ENCODE data around the gene PCNX2.

PCNX2 gene

GRCh38 chr1:233295237-233295974 lies at the start of gene PCNX2:
Gene PCNX2 (minus strand): TSS chr1:233295725. CDS start chr1:233295478, 247 bp downstream.
- peak; percentile 57 to 68 for DNase-seq

GRCh38 chr1:233343262-233343661 lies 47.7 kb upstream of the PCNX2 start:
- DNase-seq, result no peak

- DNase-seq, result no peak
Measured at GRCh38 chr1:233342086-233342485, 46.6 kb upstream of the PCNX2 start.

- no peak for DNase-seq
Measured at GRCh38 chr1:233340966-233341516, 45.5 kb upstream of the PCNX2 start.

GRCh38 chr1:233340031-233340555 lies 44.6 kb upstream of the PCNX2 start:
- DNase-seq, result no peak

GRCh38 chr1:233338102-233338501 lies 42.6 kb upstream of the PCNX2 start:
- DNase-seq, result no peak

- DNase-seq, result no peak
Measured at GRCh38 chr1:233337505-233337904, 42.0 kb upstream of the PCNX2 start.

- DNase-seq, result no peak
Measured at GRCh38 chr1:233336554-233337456, 41.3 kb upstream of the PCNX2 start.

GRCh38 chr1:233334092-233334491 lies 38.6 kb upstream of the PCNX2 start:
- no peak for DNase-seq

- DNase-seq, result no peak
Measured at GRCh38 chr1:233333086-233333485, 37.6 kb upstream of the PCNX2 start.

- no peak for DNase-seq
Measured at GRCh38 chr1:233331676-233332519, 36.4 kb upstream of the PCNX2 start.

- peak in 1 of 2 experiments; percentile 22 for DNase-seq
Measured at GRCh38 chr1:233328142-233328921, 32.8 kb upstream of the PCNX2 start.

GRCh38 chr1:233327651-233328141 lies 32.2 kb upstream of the PCNX2 start, which contains the start of gene MAP3K21:
Gene MAP3K21 (plus strand): TSS chr1:233327724. CDS start chr1:233328029, 305 bp downstream.
- DNase-seq, result no peak

- peak; percentile 82 to 87 for DNase-seq
Measured at GRCh38 chr1:233326811-233327650, 31.5 kb upstream of the PCNX2 start.

- DNase-seq, result no peak
Measured at GRCh38 chr1:233326319-233326718, 30.8 kb upstream of the PCNX2 start.

GRCh38 chr1:233323718-233324117 lies 28.2 kb upstream of the PCNX2 start:
- no peak for DNase-seq

GRCh38 chr1:233320023-233320422 lies 24.5 kb upstream of the PCNX2 start:
- no peak for DNase-seq

GRCh38 chr1:233319272-233319671 lies 23.7 kb upstream of the PCNX2 start:
- no peak for DNase-seq

GRCh38 chr1:233316473-233316872 lies 20.9 kb upstream of the PCNX2 start:
- DNase-seq, result no peak

GRCh38 chr1:233315718-233316301 lies 20.3 kb upstream of the PCNX2 start:
- no peak for DNase-seq
